Measurements from ENCODE around the gene WFDC10B. TPM values are rescaled to one million over a fixed set of nuclear protein-coding genes. Genes with fewer than 3 reads are reported as not detected.
"Not testable (repeated sequence)": the region's sequence is repeated elsewhere in the genome, so short reads cannot be mapped to it uniquely, and the experiment has no call there.

WFDC10B gene
- total and polyA plus RNA-seq, 9 donors: 0.37 TPM; not detected in 8

DNA sequence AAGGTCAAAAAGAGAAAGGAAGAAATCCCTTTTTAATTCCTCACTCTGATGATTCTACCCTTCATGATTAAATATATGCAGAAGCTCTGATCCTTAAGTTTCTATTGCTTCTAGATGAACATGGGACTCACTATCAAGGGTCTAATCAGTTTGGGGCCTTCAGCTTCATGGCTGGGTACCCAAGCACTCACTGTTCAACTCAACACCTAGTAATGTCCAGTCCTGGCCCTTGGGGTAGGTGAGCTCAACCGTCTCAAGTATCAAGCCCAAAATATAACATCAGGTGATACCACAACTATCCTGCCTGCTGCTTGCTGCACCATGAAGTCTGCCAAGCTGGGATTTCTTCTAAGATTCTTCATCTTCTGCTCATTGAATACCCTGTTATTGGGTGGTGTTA, 17.2 kb upstream of the WFDC10B start, which contains the start of gene SPINT4:
Gene SPINT4, plus strand, starts transcription at position 301 of the 400 bp plus-strand sequence. Its CDS starts 21 bp downstream, at position 322.
- H3K27ac ChIP-seq: no peak within 1 kb of the TSS
- 62 to 68% (median 67%) methylated on average over 1 of the region's 1 CpG for WGBS, 3 donors
- no peaks in the 10 kb centered on the region for H3K9me3 ChIP-seq
- H3K4me3 ChIP-seq: no peak within 1 kb of the TSS
- no peaks in the 10 kb centered on the region for H3K27me3 ChIP-seq
- H3K4me1 ChIP-seq (ENCODE audit: insufficient read depth): no peaks in the 10 kb centered on the region
- intact Hi-C loops (cut with DNase I): no loop called here
- no peaks in the 10 kb centered on the region for H3K36me3 ChIP-seq
- DNase-seq: no peak
- no peak for TF ChIP-seq POLR2A (IDR thresholded peaks at IDR 0.05)
- no peak for TF ChIP-seq EP300 (IDR thresholded peaks at IDR 0.05)
- TF ChIP-seq, protein P1, sequence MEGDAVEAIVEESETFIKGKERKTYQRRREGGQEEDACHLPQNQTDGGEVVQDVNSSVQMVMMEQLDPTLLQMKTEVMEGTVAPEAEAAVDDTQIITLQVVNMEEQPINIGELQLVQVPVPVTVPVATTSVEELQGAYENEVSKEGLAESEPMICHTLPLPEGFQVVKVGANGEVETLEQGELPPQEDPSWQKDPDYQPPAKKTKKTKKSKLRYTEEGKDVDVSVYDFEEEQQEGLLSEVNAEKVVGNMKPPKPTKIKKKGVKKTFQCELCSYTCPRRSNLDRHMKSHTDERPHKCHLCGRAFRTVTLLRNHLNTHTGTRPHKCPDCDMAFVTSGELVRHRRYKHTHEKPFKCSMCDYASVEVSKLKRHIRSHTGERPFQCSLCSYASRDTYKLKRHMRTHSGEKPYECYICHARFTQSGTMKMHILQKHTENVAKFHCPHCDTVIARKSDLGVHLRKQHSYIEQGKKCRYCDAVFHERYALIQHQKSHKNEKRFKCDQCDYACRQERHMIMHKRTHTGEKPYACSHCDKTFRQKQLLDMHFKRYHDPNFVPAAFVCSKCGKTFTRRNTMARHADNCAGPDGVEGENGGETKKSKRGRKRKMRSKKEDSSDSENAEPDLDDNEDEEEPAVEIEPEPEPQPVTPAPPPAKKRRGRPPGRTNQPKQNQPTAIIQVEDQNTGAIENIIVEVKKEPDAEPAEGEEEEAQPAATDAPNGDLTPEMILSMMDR (IDR thresholded peaks at IDR 0.05): no peak

- H3K9me3 ChIP-seq; DNase-seq; H3K4me1 ChIP-seq (ENCODE audit: insufficient read depth); H3K36me3 ChIP-seq; H3K27ac ChIP-seq; H3K27me3 ChIP-seq; H3K4me3 ChIP-seq; intact Hi-C loops (cut with DNase I): not testable (repeated sequence)
Measured at GRCh38 chr20:45716141-45716688, 11.4 kb upstream of the WFDC10B start.

DNA sequence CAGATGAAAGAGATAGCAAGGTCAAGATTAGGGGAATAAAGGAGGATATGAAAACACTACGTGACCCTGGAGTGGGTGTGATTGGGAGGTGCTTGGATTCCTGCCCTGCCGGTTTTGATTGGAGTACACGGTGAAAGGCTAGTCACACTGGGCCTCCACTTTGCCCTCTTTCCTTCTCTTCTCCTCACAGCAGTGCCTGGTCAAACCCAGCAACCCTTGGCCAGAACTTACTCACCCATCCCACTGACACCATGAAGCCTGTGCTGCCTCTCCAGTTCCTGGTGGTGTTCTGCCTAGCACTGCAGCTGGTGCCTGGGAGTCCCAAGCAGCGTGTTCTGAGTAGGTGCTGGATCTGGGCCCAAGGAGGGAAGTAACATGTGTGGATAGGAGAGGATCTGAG, 2.9 kb downstream of the WFDC10B start, which contains the start of gene WFDC13:
Gene WFDC13, plus strand, starts transcription at position 166 of the 400 bp plus-strand sequence. Its CDS starts 86 bp downstream, at position 252.
- H3K9me3 ChIP-seq: no peaks in the 10 kb centered on the region
- DNase-seq: no peak
- intact Hi-C loops (cut with DNase I): no loop called here
- 50 to 70% (median 66%) methylated on average over 4 of the region's 4 CpGs for WGBS, 3 donors
- no peaks in the 10 kb centered on the region for H3K36me3 ChIP-seq
- H3K4me1 ChIP-seq (ENCODE audit: insufficient read depth): no peaks in the 10 kb centered on the region
- TF ChIP-seq, protein P1 (IDR thresholded peaks at IDR 0.05): no peak
- TF ChIP-seq POLR2A (IDR thresholded peaks at IDR 0.05) (no peak), EP300 (IDR thresholded peaks at IDR 0.05) (no peak)
- no peak within 1 kb of the TSS for H3K27ac ChIP-seq
- H3K4me3 ChIP-seq: no peak within 1 kb of the TSS
- H3K27me3 ChIP-seq: no peaks in the 10 kb centered on the region

DNA sequence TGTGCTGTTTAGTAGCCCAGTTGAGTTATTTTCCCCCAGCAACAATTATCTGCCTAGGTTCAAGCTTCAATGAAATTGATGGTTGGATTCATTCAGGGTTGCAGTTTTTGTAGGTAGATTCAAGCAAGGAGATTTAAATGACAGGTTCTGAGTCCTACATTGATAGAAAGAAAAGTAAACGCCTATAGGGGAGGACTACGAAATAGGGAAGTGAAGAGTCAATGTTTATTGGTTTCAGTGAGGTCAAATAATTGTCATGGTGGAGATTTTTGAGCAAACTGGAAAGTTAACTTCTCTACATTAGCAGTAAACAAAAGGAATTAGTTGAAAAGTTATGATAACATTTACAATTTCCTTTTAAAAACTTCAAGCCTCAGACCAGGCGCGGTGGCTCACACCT, 3.7 kb downstream of the WFDC10B start:
- H3K4me1 ChIP-seq (ENCODE audit: insufficient read depth): no peaks in the 10 kb centered on the region
- no peaks in the 10 kb centered on the region for H3K27me3 ChIP-seq
- no peaks in the 10 kb centered on the region for H3K36me3 ChIP-seq
- H3K27ac ChIP-seq: no peak overlapping the region
- H3K4me3 ChIP-seq: no peak overlapping the region
- H3K9me3 ChIP-seq: no peaks in the 10 kb centered on the region
- intact Hi-C loops (cut with DNase I): no loop called here
- WGBS, 3 donors: 54 to 77% (median 66%) methylated on average over 4 of the region's 4 CpGs
- TF ChIP-seq EP300 (IDR thresholded peaks at IDR 0.05): no peak
- DNase-seq: no peak

- TF ChIP-seq EP300 (IDR thresholded peaks at IDR 0.05): no peak
- TF ChIP-seq POLR2A (IDR thresholded peaks at IDR 0.05): no peak
- TF ChIP-seq, protein P1 (IDR thresholded peaks at IDR 0.05): no peak
- Histone ChIP-seq H3K4me3 (no peak overlapping the region), H3K27me3 (no peaks in the 10 kb centered on the region), H3K27ac (no peak overlapping the region), H3K4me1 (ENCODE audit: insufficient read depth) (no peaks in the 10 kb centered on the region), H3K9me3 (no peaks in the 10 kb centered on the region), H3K36me3 (no peaks in the 10 kb centered on the region)
- DNase-seq: no peak
- intact Hi-C loops (cut with DNase I): no loop called here
- WGBS, 3 donors: 86 to 89% (median 87%) methylated on average over 2 of the region's 2 CpGs
Measured at GRCh38 chr20:45695496-45695895, 9.3 kb downstream of the WFDC10B start.

GRCh38 chr20:45693346-45693745, 11.5 kb downstream of the WFDC10B start:
- H3K4me3 ChIP-seq; H3K36me3 ChIP-seq; H3K27ac ChIP-seq; intact Hi-C loops (cut with DNase I); H3K9me3 ChIP-seq; DNase-seq; H3K4me1 ChIP-seq (ENCODE audit: insufficient read depth); H3K27me3 ChIP-seq: not testable (repeated sequence)
- whole genome bisulfite sequencing, 3 donors: 80 to 89% (median 82%) methylated on average over 12 of the region's 12 CpGs

Data from ovary (tissue), 9 donors.